ENCODE data around the gene ADCY4.
A peak's percentile ranks its signal among the peaks of the same experiment; 100 is the strongest.
"Not testable (repeated sequence)": the region's sequence is repeated elsewhere in the genome, so short reads cannot be mapped to it uniquely, and the experiment has no call there.

Gene ADCY4

GRCh38 chr14:24338843-24339242 lies 4.0 kb upstream of the ADCY4 start:
- no peak for DNase-seq (ENCODE audit: low spot score)

GRCh38 chr14:24337824-24338175 lies 2.9 kb upstream of the ADCY4 start:
- DNase-seq (ENCODE audit: low spot score), result no peak

GRCh38 chr14:24337144-24337823 lies 2.4 kb upstream of the ADCY4 start:
- DNase-seq (ENCODE audit: low spot score), result no peak

- DNase-seq (ENCODE audit: low spot score), result peak; percentile 9
Observed at GRCh38 chr14:24335461-24336171, 745 bp upstream of the ADCY4 start.

- DNase-seq (ENCODE audit: low spot score), result peak; percentile 98
Observed at GRCh38 chr14:24332268-24332993, 2.4 kb downstream of the ADCY4 start.

- DNase-seq (ENCODE audit: low spot score), result no peak
Observed at GRCh38 chr14:24331731-24332267, 3.1 kb downstream of the ADCY4 start.

GRCh38 chr14:24330973-24331674 lies 3.7 kb downstream of the ADCY4 start:
- DNase-seq (ENCODE audit: low spot score), result no peak

GRCh38 chr14:24329736-24330135 lies 5.1 kb downstream of the ADCY4 start:
- no peak for DNase-seq (ENCODE audit: low spot score)

- no peak for DNase-seq (ENCODE audit: low spot score)
Observed at GRCh38 chr14:24329073-24329663, 5.7 kb downstream of the ADCY4 start.

GRCh38 chr14:24327914-24328313 lies 7.0 kb downstream of the ADCY4 start:
- DNase-seq (ENCODE audit: low spot score), result not testable (repeated sequence)

GRCh38 chr14:24327303-24327702 lies 7.6 kb downstream of the ADCY4 start:
- no peak for DNase-seq (ENCODE audit: low spot score)

GRCh38 chr14:24325963-24326362 lies 8.9 kb downstream of the ADCY4 start:
- no peak for DNase-seq (ENCODE audit: low spot score)

GRCh38 chr14:24325041-24325530 lies 9.8 kb downstream of the ADCY4 start:
- no peak for DNase-seq (ENCODE audit: low spot score)

GRCh38 chr14:24324024-24324423 lies 10.8 kb downstream of the ADCY4 start:
- no peak for DNase-seq (ENCODE audit: low spot score)

- DNase-seq (ENCODE audit: low spot score), result no peak
Observed at GRCh38 chr14:24323341-24323740, 11.5 kb downstream of the ADCY4 start.

GRCh38 chr14:24322672-24323071 lies 12.2 kb downstream of the ADCY4 start:
- no peak for DNase-seq (ENCODE audit: low spot score)

GRCh38 chr14:24321212-24321975 lies 13.5 kb downstream of the ADCY4 start:
- DNase-seq (ENCODE audit: low spot score), result no peak

- no peak for DNase-seq (ENCODE audit: low spot score)
Observed at GRCh38 chr14:24317141-24317928, 17.5 kb downstream of the ADCY4 start.

- DNase-seq (ENCODE audit: low spot score), result no peak
Observed at GRCh38 chr14:24316597-24316950, 18.3 kb downstream of the ADCY4 start.

All from HuH-7 (cell line).